Measurements from ENCODE around the gene CERS1.

DNA sequence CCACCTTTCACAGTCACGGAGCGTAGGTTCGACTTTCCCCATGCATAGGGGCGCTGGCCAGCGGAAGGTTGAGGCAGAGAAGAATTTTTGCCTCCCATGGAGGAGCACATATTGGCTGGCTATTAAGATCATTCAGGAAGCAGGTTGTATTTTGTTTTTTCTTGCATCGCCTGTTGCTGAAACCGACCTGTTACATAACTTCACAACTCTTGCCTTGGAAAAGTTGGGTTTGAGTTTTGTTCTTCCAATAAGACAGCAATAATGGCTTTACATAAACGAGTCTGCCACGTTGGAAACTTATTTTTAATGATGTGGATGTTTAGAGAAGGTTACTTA is 62.8 kb downstream of the CERS1 start:
- TF ChIP-seq CTCF (IDR thresholded peaks at IDR 0.05) (no peak), POLR2A (IDR thresholded peaks at IDR 0.05) (no peak), EP300 (IDR thresholded peaks at IDR 0.05) (no peak)

Measured in ovary (tissue), 3 donors.